GM10266 (cell line): Measurements from ENCODE around the gene P2RX3.

Source experiments
- DNase-seq: peaks from one replicate; pipeline ENCODE4 v3.0.0; 2012; ENCODE audit errors: extremely low spot score
- CTCF ChIP-seq: IDR thresholded peaks from 2 replicates; pipeline ENCODE4 v1.5.1; 2012; ENCODE audit warnings: mild to moderate bottlenecking, low read depth; ENCODE audit not compliant: control insufficient read depth, insufficient read depth; ENCODE audit errors: missing control alignments

The P2RX3 gene

DNA sequence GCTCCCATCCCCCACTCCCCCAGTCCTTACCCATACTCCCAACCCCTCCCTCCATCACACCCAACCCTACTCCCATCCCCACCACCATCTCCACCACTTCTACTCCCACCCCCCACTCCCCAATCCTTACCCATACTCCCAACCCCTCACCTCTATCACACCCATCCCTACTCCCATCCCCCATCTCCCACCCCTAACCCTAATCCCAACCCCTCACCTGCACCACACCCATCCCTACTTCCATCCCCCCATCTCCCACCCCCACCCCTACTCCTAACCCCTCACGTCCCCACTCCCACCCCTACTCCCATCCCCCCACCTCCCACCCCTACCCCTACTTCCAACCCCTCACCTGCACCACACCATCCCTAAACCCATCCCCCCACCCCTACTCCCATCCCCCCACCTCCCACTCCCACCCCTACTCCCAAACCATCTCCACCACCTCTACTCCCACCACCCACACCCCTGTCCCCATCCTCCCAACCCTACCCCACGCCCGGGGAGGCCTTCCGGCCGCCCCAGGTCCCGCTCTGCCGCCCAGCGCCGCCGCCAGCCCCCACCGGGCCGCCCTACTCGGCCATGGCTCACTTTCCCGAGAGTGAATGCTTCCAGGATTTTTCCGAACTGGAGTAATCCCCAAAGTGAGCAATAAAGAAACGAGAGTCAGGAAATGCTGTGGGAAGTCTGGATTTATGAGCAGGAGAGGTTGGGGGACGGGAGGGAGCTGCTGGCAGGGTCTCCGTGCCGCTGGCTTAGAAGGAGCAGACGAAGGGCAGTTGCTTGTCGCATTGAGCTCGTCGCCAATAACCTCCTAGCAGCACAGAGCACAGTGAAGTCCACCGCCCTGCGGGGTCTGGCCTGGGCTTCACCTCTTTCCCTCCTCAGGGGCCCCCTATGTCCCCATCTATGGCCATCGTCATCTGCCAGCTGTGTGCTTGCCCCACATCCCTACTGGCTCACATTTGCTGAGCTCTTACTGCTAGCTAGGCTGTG, 38.2 kb downstream of the P2RX3 start:
- TF ChIP-seq CTCF, result no peak
- DNase-seq, result no peak

- TF ChIP-seq CTCF, result no peak
- no peak for DNase-seq
These were observed 39.0 kb downstream of the P2RX3 start for GRCh38 chr11:57377107-57377506.

DNA sequence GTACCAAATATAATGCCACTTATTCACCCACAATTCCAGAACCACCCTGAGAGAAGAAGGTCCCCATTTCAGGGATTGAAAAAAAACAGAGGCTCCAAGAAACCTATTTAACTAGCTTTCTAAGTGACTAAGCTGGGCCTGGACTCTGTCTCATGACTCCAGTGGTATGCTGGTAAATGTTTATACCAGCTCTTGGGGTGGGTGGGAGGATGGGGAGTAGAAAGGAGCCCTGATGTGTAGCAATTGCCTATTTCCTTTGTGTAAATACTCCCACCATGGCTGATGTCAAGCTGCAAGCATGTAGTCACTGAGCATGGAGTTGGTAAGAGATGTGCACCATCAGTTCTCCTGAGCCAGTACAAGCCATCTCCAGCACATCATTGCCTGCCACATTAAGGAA, 40.0 kb downstream of the P2RX3 start:
- no peak for TF ChIP-seq CTCF
- no peak for DNase-seq

- no peak for TF ChIP-seq CTCF
These were observed 41.6 kb downstream of the P2RX3 start for GRCh38 chr11:57379732-57380131.

DNA sequence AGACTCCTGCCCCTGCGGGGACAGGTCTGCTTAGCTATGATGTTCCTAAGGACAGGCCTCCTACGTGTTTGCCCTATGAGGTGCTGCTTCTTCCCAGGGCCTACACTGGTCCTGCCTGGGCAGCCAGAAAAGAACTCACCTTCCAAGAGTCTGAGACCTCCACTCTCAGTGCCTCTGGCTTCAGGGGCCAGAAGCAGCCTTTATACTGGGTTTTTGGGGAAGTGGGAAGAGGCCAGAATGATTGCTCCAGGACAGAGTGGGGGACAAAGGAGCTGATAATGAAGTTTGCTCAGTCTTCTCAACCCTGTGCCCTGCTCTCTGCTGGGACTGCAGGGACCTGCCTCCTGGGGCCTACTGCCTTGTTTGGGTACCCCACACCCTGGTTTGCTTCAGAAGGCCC, 42.8 kb downstream of the P2RX3 start, which contains the start of gene PRG3:
PRG3 (minus strand) TSS at position 176 of the 400 bp plus-strand sequence. CDS start 442 bp downstream, outside the sequence.
- no peak for DNase-seq
- TF ChIP-seq CTCF, result no peak

More at GRCh38 chr11:57379732-57380131, 41.6 kb downstream of the P2RX3 start:
- no peak for DNase-seq

GRCh38 chr11:57386178-57386940, 48.2 kb downstream of the P2RX3 start:
- TF ChIP-seq CTCF, result no peak
- no peak for DNase-seq
